Transverse colon (tissue), 4 donors: ENCODE results near the gene TEAD3. TPM values are rescaled to one million over a fixed set of nuclear protein-coding genes. Genes with fewer than 3 reads are reported as not detected.

Experiments used
- DNase-seq: peaks from one replicate; pipeline ENCODE4 v3.0.0-alpha.2; 2019
- H3K27ac ChIP-seq, 4 donors: fragments of 200-600 bp; sonication (generic); 2 replicates each; pipeline ENCODE4 v1.5.1; 2016 to 2018; ENCODE audit warnings: inconsistent platforms in 4 of 4
- H3K27me3 ChIP-seq: fragments of 200-600 bp; sonication (generic); 2 replicates; pipeline ENCODE4 v1.5.1; 2017; ENCODE audit warnings: inconsistent platforms
- H3K36me3 ChIP-seq, 4 donors: fragments of 200-600 bp; sonication (generic); 2 replicates each; pipeline ENCODE4 v1.5.1; 2017 to 2019; ENCODE audit warnings: inconsistent platforms in 4 of 4
- H3K4me1 ChIP-seq, 4 donors: fragments of 200-600 bp; sonication (generic); 2 replicates each; pipeline ENCODE4 v1.5.1; 2017 to 2020; ENCODE audit warnings: inconsistent platforms in 4 of 4
- H3K4me3 ChIP-seq, 4 donors: fragments of 200-600 bp; sonication (generic); 1 replicate in 1 of 4; 2 replicates in 3 of 4; pipeline versions ENCODE4 v1.5.1 to v1.6.1; 2017 to 2019; ENCODE audit warnings: inconsistent platforms in 4 of 4
- H3K9me3 ChIP-seq, 2 donors: fragments of 200-600 bp; sonication (generic); 2 replicates each; pipeline ENCODE4 v1.5.1; 2017 to 2019; ENCODE audit warnings: inconsistent platforms in 2 of 2
- CTCF ChIP-seq, 5 experiments: fragments of 200-600 bp in 3 of 5; fragments of 450-650 bp in 2 of 5; sonication (generic) in 3 of 5; IDR thresholded peaks; 1 replicate in 2 of 5; 2 replicates in 3 of 5; pipeline ENCODE4 v1.5.1; 2016 to 2017; ENCODE audit warnings: antibody characterized with exemption in 5 of 5, inconsistent platforms in 3 of 5, mild to moderate bottlenecking in 2 of 5, moderate library complexity in 1 of 5
- EP300 ChIP-seq: sonication (generic); formaldehyde crosslinking; IDR thresholded peaks from one replicate; pipeline ENCODE4 v1.6.1; 2017; ENCODE audit warnings: antibody characterized with exemption, low read depth
- POLR2A ChIP-seq: fragments of 450-650 bp; IDR thresholded peaks from one replicate; pipeline ENCODE4 v1.6.1; 2016; ENCODE audit warnings: antibody characterized with exemption, mild to moderate bottlenecking, moderate library complexity
- POLR2AphosphoS5 ChIP-seq, 3 donors: sonication (generic); formaldehyde crosslinking; IDR thresholded peaks; one replicate each; pipeline ENCODE4 v1.6.1; 2016; ENCODE audit warnings: antibody characterized with exemption in 3 of 3
- WGBS, 2 donors: methylation state at CpG; one replicate each; pipeline ENCODE4 v1.1.5; 2018; ENCODE audit warnings: low coverage in 1 of 2; 5-methylcytosine and 5-hydroxymethylcytosine counted together
- in situ Hi-C, 4 donors: fragments of 200-750 bp; cut with MboI; loops; one replicate each; pipeline versions ENCODE4 v1.15.0 to v1.15.1; 2017; ENCODE audit warnings: low sequenced_read_pairs in 3 of 4, low pct_ligation_motif_present in 1 of 4, low pct_unique_long_range_greater_than_20kb in 1 of 4
- intact Hi-C: fragments of 100-400 bp; cut with DNase I; formaldehyde crosslinking; loops from one replicate; pipeline ENCODE4 v1.15.1; 2023; ENCODE audit warnings: low total_unique reads
- total RNA-seq, 4 donors: library from RNA; depleted of rRNA; stranded (reverse); fragments of >200 nt; gene quantifications; one replicate each; pipeline ENCODE4 v1.1.0, GENCODE V29; 2016

The TEAD3 gene
- total RNA-seq, 4 donors from 2014 or later: 23.0 to 67.7 (median 25.3) TPM

GRCh38 chr6:35524380-35525020 is 27.6 kb upstream of the TEAD3 start:
- intact Hi-C loops: no loop called here

GRCh38 chr6:35522660-35523658 is 26.1 kb upstream of the TEAD3 start:
- no peak overlapping the region for H3K27ac ChIP-seq
- H3K27me3 ChIP-seq: no peaks in the 10 kb centered on the region
- 35 to 60% methylated on average over 16 to 32 of the region's 32 CpGs for WGBS, 2 donors
- TF ChIP-seq CTCF (IDR thresholded peaks at IDR 0.05) (peak; percentile 93 to 99 (median 99)), POLR2AphosphoS5 (IDR thresholded peaks at IDR 0.05) (no peak), EP300 (no peak), POLR2A (no peak)
- H3K4me3 ChIP-seq: no peak overlapping the region
- H3K9me3 ChIP-seq: no peaks in the 10 kb centered on the region
- H3K4me1 ChIP-seq: peaks cover 0 to 4% (median 0%) of the 10 kb centered on the region in 4 donors
- intact Hi-C loops (no loop called here), in situ Hi-C loops (loop anchor here in 3 of 4 donors (5.0 kb wide), 2 partner anchors 214 to 219 kb away; partner anchors contain the start of gene ARMC12 (in 2 of the 3))
- no peaks in the 10 kb centered on the region for H3K36me3 ChIP-seq
- DNase-seq: peak; percentile 74

More at GRCh38 chr6:35524380-35525020, 27.6 kb upstream of the TEAD3 start:
- TF ChIP-seq CTCF (IDR thresholded peaks at IDR 0.05) (no peak), POLR2A (no peak), POLR2AphosphoS5 (IDR thresholded peaks at IDR 0.05) (no peak), EP300 (no peak)
- WGBS, 2 donors: 87 to 90% methylated on average over 3 of the region's 3 CpGs
- no peak for DNase-seq
- in situ Hi-C loops: loop anchor here in 3 of 4 donors (5.0 kb wide), 2 partner anchors 213 to 218 kb away; partner anchors contain the start of gene ARMC12 (in 2 of the 3)
- H3K4me3 ChIP-seq: no peak overlapping the region
- peaks cover 0 to 4% (median 0%) of the 10 kb centered on the region in 4 donors for H3K4me1 ChIP-seq
- no peaks in the 10 kb centered on the region for H3K9me3 ChIP-seq
- H3K27ac ChIP-seq: no peak overlapping the region
- H3K36me3 ChIP-seq: no peaks in the 10 kb centered on the region
- no peaks in the 10 kb centered on the region for H3K27me3 ChIP-seq

GRCh38 chr6:35522151-35522550 is 25.3 kb upstream of the TEAD3 start:
- 68 to 94% methylated on average over 3 to 11 of the region's 12 CpGs for WGBS, 2 donors
- DNase-seq: no peak
- TF ChIP-seq EP300 (no peak), CTCF (IDR thresholded peaks at IDR 0.05) (no peak), POLR2AphosphoS5 (IDR thresholded peaks at IDR 0.05) (no peak), POLR2A (no peak)
- Histone ChIP-seq H3K27me3 (no peaks in the 10 kb centered on the region), H3K4me3 (no peak overlapping the region), H3K27ac (no peak overlapping the region), H3K36me3 (no peaks in the 10 kb centered on the region), H3K4me1 (peaks cover 0 to 4% (median 0%) of the 10 kb centered on the region in 4 donors), H3K9me3 (no peaks in the 10 kb centered on the region)
- intact Hi-C loops (no loop called here), in situ Hi-C loops (loop anchor here in 3 of 4 donors (5.0 kb wide), 2 partner anchors 215 to 220 kb away; partner anchors contain the start of gene ARMC12 (in 2 of the 3))

- Histone ChIP-seq H3K4me3 (no peak overlapping the region), H3K27me3 (no peaks in the 10 kb centered on the region), H3K36me3 (no peaks in the 10 kb centered on the region), H3K27ac (no peak overlapping the region), H3K9me3 (no peaks in the 10 kb centered on the region), H3K4me1 (peaks cover 0 to 4% (median 0%) of the 10 kb centered on the region in 4 donors)
- DNase-seq: no peak
- no peak for TF ChIP-seq EP300
- TF ChIP-seq CTCF (IDR thresholded peaks at IDR 0.05): no peak
- no peak for TF ChIP-seq POLR2AphosphoS5 (IDR thresholded peaks at IDR 0.05)
- in situ Hi-C loops: loop anchor here in 3 of 4 donors (5.0 kb wide), 2 partner anchors 216 to 221 kb away; partner anchors contain the start of gene ARMC12 (in 2 of the 3)
- WGBS, 2 donors: 100% methylated on average over 1 of the region's 4 CpGs; no CpG with 5 or more reads in 1 of the 2 donors
- intact Hi-C loops: no loop called here
Measured at GRCh38 chr6:35521235-35521634, 24.4 kb upstream of the TEAD3 start.
